Lower leg skin (tissue), 4 donors: ENCODE measurements around the gene GDPD5. TPM values are rescaled to one million over a fixed set of nuclear protein-coding genes. Genes with fewer than 3 reads are reported as not detected.
"Not testable (repeated sequence)": the region's sequence is repeated elsewhere in the genome, so short reads cannot be mapped to it uniquely, and the experiment has no call there.

Source experiments
- DNase-seq, 2 donors: peaks; one replicate each; pipeline ENCODE4 v3.0.0-alpha.2; 2019; ENCODE audit warnings: low spot score in 2 of 2
- H3K4me3 ChIP-seq: fragments of 200-600 bp; sonication (generic); 2 replicates; pipeline ENCODE4 v1.5.1; 2017; ENCODE audit warnings: mild to moderate bottlenecking, low read depth; ENCODE audit not compliant: poor library complexity, severe bottlenecking
- CTCF ChIP-seq, 3 donors: fragments of 450-650 bp; IDR thresholded peaks; one replicate each; pipeline ENCODE4 v1.5.1; 2016; ENCODE audit warnings: antibody characterized with exemption in 3 of 3, mild to moderate bottlenecking in 3 of 3, moderate library complexity in 2 of 3
- POLR2A ChIP-seq, 2 donors: fragments of 450-650 bp; IDR thresholded peaks; one replicate each; pipeline ENCODE4 v1.6.1; 2016 to 2017; ENCODE audit warnings: antibody characterized with exemption in 2 of 2, mild to moderate bottlenecking in 1 of 2, moderate library complexity in 1 of 2
- WGBS, 2 donors: methylation state at CpG; one replicate each; pipeline ENCODE4 v1.1.5; 2018; 5-methylcytosine and 5-hydroxymethylcytosine counted together
- intact Hi-C: fragments of 100-400 bp; cut with DNase I; formaldehyde crosslinking; loops from one replicate; pipeline ENCODE4 v1.15.0; 2023; ENCODE audit warnings: low total_unique reads
- total RNA-seq, 4 donors: library from RNA; depleted of rRNA; stranded (reverse); fragments of >200 nt; gene quantifications; one replicate each; pipeline ENCODE4 v1.1.0, GENCODE V29; 2016

GDPD5 gene
- total RNA-seq, 4 donors from 2014 or later = 3.9 to 8.5 (median 5.2) TPM

DNA sequence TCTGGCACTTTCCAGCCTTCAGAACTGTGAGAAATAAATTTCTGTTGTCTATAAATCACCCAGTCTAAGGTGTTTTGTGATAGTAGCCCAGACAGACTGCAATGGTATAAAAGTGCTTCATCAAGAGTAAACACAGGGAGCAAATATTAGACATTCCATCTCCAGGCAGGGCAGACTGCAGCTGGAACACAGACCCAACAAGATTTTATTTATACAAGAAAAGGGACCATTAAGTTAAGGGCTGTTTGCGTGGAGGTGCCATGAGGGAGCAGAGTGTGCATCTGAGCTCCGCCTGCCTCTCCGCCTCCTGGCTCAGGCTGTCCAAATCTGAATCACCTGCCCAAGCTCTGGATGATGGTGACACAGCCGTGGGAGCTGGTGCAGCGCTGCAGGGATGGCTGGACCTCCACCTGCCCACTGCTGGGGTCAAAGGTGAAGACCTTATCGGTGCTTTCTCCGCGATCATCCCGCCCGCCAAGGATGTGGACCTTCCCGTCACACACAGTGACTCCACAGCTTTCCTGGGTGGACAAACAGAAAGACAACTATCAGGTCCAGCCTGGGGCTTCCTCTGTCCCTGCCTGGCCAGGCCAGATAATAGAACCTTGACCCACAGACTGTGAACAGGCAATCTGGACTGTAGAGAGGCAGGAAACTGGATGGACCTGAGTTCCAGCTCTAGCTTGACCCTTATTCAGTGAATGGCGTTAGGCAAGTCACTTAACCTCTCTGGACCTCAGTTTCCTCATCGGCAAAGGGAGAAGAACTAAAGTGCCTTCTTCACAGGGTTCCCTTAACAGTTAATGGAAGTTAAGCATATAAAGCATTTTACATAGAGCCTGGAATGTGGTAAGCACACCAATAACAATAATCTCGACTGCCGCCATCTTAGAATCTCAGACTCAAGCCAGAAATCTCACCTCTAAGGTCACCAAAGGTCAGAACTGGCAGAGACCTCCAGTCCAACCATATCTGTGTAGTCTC lies 103.2 kb downstream of the GDPD5 start:
- 83 to 90% methylated on average over 10 to 14 of the region's 15 CpGs for WGBS, 2 donors
- no peak for DNase-seq
- H3K4me3 ChIP-seq = no peak overlapping the region
- no peak for TF ChIP-seq CTCF (IDR thresholded peaks at IDR 0.05)
- no peak for TF ChIP-seq POLR2A (IDR thresholded peaks at IDR 0.05)
- intact Hi-C loops = no loop called here

- DNase-seq = no peak
- intact Hi-C loops = no loop called here
- TF ChIP-seq POLR2A (IDR thresholded peaks at IDR 0.05) (no peak), CTCF (IDR thresholded peaks at IDR 0.05) (no peak)
- no peak overlapping the region for H3K4me3 ChIP-seq
- WGBS, 2 donors = 75 to 77% methylated on average over 2 of the region's 2 CpGs
Observed at GRCh38 chr11:75421902-75422247, 103.9 kb downstream of the GDPD5 start.

GRCh38 chr11:75421035-75421602 lies 104.6 kb downstream of the GDPD5 start:
- TF ChIP-seq CTCF (IDR thresholded peaks at IDR 0.05) (no peak), POLR2A (IDR thresholded peaks at IDR 0.05) (no peak)
- 87 to 89% methylated on average over 11 of the region's 11 CpGs for WGBS, 2 donors
- no peak for DNase-seq
- H3K4me3 ChIP-seq = no peak overlapping the region
- intact Hi-C loops = no loop called here

DNA sequence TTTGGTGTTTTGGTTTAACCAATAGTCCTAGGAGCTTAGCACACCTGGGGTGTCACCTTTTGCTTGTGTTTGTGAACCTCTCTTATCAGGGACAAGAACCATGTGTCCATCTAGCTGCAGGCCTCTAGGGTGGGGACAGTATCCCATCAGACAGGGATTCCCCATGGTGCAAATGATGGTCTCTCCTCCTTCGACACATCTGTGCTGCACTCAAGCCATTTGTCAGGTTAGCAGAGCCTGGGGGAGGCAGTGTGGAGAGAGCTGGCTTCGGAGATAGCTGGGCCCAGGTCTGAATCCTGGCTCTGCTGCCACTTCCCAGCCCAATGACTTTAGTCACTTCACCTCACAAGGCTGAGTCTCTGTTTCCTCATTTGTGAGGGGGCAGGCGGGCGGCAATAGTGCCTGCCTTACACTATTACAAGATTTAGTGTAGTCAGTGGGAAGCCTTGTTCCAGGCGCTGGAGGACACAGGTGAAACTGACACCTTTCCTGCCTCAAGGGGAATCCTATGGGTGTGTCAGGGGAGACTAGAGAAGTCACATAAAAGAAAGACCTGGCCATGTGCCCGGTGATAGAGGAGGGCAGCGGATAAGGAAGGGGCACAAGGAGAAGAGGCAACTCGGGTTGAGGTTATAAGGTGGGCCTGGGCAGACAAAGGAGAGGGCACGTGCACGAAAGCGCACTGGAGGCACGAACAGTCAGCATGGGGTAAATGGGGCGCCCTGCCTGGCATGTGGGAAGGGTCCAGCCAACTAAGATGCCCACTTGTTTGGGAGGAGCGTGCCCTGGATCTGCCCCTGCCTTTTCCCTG lies 105.3 kb downstream of the GDPD5 start:
- DNase-seq = no peak
- intact Hi-C loops = no loop called here
- WGBS, 2 donors = 83 to 86% methylated on average over 14 of the region's 14 CpGs
- H3K4me3 ChIP-seq = no peak overlapping the region
- no peak for TF ChIP-seq POLR2A (IDR thresholded peaks at IDR 0.05)
- TF ChIP-seq CTCF (IDR thresholded peaks at IDR 0.05) = no peak

DNA sequence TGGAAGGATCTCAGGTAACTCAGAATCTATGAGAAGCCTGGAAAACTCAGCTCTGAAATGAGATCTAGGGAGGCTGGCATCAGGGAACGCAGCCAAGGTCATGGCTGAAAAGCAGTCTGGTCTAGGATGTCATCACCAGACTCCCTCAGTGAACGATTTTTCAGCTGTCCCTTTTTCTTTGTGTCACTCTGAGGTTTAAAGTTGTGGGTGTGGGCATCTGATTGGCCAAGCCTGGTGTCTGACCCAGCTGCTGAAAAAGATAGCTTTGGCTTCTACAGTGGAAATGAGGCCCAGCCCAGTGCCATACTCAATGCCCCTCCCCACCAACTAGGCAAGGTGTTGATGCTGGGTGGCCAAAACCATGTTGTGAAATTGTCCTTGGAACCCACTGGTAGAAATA lies 111.9 kb downstream of the GDPD5 start:
- WGBS, 2 donors = 88 to 97% methylated on average over 2 of the region's 2 CpGs
- TF ChIP-seq POLR2A (IDR thresholded peaks at IDR 0.05) (no peak), CTCF (IDR thresholded peaks at IDR 0.05) (no peak)
- intact Hi-C loops = no loop called here
- DNase-seq = no peak
- no peak overlapping the region for H3K4me3 ChIP-seq

GRCh38 chr11:75413146-75413545 lies 112.6 kb downstream of the GDPD5 start:
- intact Hi-C loops, H3K4me3 ChIP-seq, DNase-seq: not testable (repeated sequence)
- WGBS, 2 donors = 82 to 90% methylated on average over 10 of the region's 10 CpGs

GRCh38 chr11:75409971-75410370 lies 115.8 kb downstream of the GDPD5 start:
- DNase-seq, intact Hi-C loops, H3K4me3 ChIP-seq: not testable (repeated sequence)
- WGBS, 2 donors = 94 to 100% methylated on average over 2 to 11 of the region's 33 CpGs
